Measurements from ENCODE around the gene LTF.
A peak's percentile ranks its signal among the peaks of the same experiment; 100 is the strongest.

Gene LTF

DNA sequence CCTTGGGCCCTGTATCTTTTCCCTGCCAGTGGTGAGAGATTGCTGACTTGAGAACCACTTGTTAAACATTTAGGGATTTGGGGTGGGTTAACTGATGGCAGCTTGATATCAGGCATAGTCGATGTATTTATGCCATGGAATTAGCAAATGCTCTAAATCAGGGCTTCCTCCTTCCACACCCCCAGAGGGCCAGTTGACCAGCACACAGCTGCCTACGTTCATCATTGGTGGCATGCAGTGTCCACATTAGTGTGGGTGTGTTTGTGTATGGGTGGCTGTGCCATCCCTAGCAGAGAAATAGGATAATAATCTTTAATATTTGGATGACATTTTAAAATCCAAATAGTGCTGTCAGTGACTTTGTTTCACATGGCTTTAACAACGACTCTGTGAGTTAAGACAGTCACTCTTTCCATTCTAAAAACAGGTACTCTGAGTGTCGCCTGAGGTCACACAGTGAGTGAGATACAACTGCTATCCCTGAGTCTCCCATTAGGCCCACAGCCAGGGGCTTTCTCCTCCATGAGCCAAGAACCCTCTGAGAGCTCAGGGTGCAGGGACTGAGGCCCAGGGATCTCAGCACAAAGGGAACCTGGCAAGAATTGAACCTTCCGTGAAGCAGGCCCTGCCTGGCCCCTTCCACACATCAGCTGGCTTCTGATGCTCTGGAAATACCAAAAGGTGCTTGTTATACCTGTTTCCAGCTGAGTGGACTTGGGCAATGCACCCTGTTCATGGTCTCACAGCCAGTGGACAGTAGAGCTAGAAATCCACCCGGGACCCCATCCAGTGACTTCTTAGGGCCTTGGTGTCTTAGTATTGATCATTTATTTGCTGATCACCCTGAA, 4.3 kb upstream of the LTF start:
- DNase-seq (ENCODE audit: low spot score), result no peak

DNA sequence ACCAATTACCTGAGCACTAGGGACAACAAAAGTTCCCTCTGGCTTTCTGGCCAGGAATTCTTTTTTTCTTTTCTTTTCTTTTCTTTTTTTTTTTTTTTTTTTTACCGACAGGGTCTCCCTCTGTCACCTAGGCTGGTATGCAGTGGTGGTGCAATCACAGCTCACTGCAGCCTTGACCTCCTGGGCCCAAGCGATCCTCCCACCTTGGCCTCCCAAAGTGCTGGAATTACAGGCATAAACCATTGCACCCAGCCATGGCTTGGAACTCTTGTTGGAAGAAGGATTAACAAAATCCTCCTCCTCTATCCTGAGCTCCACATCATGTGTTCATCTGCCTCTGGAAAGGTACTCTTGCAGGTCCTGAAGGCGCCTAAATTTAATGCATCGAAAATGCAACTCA, 2.9 kb upstream of the LTF start:
- DNase-seq (ENCODE audit: low spot score), result no peak

DNA sequence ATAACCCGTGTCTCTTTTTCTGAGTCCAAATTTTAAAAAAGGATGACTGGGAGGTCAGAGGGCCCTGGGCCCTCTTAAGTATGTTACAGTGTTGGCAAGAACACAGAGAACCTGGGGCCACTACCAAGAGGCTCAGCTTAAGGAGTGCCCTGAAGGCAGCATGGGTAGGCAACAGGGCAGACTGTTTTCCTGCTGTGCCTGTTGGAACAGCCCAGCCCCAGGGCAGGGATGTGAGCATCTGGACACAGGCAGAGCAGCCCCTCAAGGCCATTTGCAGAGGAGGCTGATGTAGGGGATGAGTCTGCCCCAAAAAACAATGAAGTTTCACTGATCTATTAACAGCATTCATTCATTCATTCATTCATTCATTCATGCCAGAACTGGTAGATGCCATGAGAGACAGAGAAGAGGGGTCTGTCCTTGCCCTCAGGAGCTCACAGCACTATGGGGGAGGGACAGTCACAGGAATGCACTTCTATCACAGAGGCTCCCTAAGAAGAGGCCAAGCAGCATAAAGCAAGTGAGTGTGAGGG, 2.2 kb upstream of the LTF start:
- DNase-seq (ENCODE audit: low spot score), result no peak

DNA sequence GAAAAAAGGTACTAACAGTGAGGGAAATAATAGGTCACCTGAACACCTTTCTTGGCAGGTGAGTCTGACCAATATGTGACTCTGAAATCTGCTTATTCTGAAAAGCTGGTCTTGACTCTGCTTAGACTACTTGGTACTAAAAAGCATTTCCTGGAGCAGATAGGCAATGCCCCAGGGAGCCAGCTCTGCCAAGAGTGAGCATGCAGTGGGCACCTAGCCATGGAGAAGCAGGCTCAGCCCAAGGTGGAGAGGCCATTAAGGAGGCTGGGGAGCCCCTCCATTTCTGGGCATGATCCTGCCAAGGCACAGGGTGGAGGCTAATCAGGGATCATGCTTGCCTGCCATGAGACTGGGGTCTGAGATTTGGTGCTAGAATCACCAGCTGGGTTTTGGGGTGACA, 1.6 kb upstream of the LTF start:
- no peak for DNase-seq (ENCODE audit: low spot score)

DNA sequence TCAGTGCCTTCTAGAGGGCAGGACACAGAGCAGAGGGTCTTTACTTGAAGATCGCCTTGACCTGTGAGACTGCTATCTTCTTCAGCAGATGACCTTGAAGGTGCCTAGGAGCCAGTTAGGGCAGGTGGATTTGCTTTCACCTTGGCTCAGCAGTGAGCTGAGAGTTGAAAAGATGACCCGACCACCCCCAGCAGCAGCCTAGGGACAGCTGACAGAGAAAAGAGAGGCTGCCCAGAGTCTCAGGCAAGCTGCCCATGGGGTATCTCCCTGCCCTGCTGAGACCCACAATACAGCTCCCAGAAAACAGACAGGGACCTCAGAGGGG, 453 bp upstream of the LTF start:
- no peak for DNase-seq (ENCODE audit: low spot score)

DNA sequence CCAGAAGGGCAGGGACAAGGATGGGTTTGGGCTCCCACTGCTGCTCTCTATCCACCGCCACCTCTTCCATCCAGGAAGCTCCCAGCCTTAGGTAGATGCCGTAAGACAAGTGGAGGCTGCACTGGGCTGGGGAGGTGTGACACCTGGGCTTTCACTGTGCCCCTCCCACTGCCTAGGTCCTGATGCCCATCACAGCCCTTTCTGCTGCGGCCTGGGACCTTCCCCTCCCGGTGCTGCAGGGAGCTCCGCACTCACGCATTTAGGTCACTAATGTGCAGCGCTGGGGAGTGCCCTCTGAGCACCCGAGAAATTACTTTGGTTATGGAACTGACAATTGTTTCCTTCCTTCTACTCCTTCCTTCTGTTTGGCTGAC, 850 bp downstream of the LTF start:
- no peak for DNase-seq (ENCODE audit: low spot score)

DNA sequence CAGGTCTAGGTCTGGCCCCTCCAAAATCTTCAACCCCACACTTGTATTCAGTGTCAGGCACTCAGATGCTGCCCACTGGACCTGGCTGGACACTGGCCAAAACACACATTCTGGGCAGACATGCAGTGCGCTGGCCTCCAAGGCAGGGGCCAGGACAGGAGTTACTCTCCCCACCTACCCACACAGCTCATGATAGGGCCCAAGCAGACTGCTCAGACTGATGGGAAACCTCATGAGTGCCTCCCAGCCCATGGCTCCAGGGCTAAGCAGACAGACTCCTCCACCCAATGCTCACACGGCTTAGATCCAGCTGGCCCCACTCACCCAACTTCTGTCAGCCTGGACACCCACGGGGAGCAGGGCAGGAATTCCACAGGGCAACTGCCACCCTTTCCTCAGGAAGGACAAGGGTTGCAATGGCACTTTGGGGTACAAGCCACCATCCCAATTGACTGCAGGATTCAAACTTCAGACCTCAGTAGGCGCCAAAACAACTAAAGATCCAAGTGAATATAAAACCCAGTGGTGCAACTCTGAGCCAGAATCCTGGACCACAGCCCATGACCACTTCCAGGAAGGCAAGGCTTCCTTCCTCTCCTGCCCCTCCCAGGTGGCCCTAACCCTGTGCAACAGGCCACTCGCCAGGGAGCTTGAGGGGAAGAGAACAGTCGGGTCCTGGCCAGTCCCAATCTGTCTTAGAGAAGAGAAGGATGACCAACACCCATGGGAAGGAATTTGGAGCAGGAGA, 1.4 kb downstream of the LTF start:
- DNase-seq (ENCODE audit: low spot score), result no peak

DNA sequence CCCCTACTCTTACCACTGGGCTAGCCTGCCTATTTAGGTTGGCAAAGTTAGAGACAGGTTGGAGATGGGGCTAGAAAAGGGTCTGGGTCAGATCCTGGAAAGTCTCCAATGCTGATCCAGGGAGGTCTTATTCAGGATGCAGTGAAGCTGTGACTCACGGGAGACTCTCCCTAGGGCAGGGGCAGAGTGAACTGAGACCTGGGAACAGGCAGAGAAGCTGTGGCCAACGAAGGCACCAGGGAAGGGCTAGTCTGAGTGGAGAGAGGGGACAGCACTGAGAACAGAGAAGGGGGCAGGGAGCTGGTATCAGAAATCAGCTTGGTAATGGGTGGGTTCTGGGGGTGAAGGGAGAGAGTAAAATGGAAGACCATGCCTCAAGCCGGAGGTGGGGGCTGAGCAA, 2.2 kb downstream of the LTF start:
- DNase-seq (ENCODE audit: low spot score), result no peak

DNA sequence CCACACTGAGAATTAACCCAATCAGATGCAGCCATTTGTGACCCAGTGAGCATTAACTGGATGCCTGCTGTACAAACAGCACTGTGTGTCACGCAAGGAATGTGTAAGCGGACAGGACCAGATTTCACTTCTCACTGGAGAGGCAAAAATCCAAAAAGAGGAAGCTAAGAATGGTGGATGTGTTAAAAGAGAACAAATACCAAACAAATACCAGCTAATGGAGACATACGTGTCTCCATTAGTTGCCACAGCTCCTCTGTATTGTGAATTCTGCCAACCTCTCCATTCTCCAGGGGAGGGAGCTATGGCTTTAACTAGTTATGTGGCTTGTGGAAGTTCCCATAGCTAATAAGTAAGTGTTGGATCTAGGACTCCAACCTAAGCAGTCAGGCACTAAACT, 2.6 kb downstream of the LTF start:
- DNase-seq (ENCODE audit: low spot score), result peak; percentile 60

DNA sequence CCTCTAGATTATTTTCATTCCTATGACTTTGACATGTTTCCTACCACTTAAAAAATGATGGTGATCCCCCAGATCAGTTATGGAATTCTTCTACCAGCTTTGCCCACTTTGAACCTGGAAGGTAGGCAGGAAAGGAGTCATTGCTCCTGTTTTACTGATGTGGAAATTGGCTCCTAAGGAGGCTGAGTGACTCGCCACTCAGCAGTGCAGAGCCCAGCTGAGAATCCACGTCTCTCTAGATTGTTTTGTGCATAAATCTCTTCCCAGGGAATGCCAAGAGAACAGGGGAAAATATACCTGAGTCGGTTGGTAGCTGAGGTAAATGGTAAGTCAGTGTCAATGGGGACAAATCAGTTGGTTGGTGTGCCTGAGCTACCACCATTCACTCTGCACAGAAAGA, 4.7 kb downstream of the LTF start:
- no peak for DNase-seq (ENCODE audit: low spot score)

DNA sequence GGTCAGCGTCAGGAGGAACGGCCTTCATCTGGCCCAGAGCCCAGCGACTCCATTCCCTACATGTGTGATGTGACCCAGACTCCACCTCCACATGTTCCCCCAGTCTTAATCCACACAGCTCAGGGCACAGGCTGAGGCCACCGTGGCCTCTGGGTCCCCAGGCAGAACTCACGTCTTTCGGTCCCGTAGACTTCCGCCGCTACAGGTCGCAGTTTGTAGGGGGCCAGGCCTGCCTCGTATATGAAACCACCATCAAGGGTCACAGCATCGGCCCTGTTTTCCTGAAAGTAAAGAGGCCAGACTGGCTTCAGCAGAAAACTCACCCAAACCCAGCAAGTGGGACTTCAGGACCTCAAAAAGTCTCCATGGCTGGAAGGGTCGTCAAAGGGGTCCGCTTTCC, 8.6 kb downstream of the LTF start:
- DNase-seq (ENCODE audit: low spot score), result no peak

DNA sequence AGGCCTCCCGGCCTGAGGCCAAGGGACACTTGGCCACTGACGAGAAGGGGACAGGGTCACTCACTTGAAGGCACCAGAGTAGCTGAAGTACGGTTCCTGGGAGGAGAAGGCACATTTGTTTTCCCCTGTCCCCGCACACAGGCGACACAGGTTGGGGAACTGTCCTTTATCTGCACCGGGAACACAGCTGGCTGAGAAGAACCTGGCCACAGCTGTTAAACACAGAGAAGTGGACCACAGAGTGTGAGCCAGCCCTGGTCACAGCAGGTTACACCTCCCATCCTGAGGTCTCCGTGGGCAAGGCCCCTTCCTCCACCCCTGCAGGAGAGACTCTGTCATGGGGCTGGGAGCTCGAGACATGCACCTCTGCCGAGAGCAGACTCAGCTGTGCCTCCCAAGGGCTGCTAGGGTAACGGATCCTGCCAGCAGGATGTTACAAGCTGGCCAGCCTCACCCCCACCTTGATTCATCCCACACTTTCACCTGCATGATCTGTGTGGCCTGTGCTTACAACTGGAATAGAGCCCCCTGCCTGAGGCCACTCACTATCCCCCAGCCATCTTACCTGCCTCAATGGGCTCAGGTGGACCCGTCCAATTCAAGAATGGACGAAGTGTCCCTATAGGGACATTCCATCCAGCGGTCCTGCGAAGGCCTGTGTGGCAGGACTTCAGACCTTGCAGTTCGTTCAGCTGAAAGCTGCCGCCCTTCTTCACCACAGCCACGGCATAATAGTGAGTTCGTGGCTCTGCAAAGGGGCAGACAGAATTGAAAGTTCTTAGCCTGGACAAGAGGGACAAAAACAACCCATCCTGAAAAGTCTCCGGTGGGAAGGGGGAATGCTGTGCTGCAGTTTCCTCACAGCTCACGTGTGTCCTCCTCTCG, 9.2 kb downstream of the LTF start:
- DNase-seq (ENCODE audit: low spot score), result no peak

DNA sequence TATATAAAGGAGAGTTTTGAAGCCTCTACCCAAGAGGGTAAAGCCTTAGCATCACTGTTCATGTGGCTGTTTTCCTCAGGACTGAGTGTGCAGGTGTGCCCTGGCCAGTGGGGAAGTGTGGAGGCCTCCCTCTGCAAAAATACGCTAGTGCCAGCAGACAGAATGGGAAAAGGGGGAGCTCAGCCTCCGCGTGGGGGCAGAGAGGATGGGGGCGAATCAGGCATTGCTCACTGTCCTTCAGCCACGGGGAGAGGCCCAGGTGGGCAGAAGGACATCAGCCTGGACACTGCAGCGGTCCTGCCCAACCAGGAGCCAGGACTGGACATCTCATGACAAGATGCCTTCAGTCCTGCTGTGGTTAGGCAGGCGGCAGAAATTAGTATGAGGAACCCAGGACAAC, 10.1 kb downstream of the LTF start:
- no peak for DNase-seq (ENCODE audit: low spot score)

DNA sequence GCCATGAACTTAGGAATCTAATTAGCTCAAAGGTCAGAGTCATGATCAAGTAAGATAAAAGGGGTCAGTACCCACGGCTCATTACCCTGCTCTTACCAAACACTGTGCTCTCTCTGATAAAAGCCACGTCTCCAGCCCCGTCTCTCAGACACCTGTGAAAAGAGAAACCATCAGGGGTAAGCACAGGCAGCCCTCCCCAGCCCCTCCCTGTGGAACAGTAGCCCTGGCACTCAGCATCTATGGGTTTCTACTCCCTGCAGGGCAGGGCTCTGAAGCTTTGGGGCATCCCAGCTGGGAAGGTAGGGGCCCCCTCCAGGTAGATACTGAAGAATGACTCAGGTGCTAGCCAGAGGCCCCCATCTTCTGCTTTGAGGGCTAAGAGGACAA, 10.5 kb downstream of the LTF start:
- no peak for DNase-seq (ENCODE audit: low spot score)

DNA sequence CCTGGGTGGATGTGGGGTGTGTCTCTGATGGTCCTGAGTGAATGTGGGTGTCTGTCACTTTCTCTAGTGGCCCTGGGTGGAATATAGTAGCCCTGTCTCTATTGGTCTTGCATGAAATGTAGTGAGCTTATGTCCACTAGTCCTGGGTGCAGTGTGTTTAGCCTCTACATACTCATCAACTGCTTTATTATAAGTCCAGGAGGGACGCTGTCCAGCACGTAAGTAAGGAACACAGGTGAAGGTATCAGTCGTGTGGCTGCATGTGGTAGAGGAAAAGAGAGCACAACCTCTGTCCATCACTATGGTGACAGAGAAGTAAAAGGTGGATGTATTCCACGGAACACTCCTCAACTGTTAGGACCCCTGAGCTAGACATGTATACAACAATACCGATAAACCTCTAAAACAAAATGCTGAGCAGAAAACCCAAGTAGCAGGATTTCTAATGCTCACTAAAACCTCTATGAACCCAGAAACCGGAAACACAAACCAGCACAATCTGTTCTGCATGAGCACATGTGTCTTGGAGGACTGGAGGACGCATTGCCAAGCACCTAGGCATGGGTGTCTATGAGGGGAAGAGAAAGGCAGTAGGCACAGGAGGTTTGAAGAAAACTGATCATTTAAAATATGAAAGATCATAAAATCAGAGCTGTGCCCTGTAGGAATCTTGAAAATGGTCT, 11.0 kb downstream of the LTF start:
- no peak for DNase-seq (ENCODE audit: low spot score)

DNA sequence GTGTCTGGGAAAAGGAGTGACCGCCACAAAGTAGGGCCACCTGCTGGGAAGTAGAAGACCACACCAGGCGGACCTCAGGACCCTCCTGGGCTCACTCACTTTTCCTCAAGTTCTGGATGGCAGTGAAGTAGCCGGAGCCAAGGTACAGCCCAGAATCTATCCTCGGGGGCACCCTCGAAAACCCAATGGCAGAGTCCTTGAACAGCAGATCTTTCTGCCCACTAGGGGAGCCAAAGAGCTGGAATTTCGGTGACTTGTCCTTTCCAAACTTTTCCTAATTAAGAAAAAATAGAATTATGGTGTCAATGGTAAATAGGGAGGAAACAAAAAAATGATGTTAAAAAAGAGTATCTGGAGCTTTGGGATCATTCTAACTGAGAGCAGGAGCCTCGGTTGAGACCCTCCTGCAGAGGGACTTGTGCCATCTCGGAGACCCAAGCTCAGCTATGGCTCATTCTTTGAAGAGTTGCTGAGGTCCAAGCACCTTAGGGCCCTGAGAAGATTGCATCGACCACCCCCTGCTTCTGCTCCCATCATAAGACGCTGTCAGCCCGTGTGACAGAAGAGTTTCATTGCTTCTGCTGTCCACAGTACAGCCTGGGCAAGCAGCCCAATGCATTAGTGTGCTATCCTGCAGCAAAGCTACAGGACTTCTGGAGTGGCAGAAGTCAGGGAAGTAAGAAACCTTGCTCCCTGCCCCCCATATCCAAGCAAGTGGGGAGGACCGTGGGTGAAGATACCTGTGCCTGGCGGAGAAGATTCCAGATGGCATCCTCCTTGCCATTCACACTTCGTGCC, 14.8 kb downstream of the LTF start:
- DNase-seq (ENCODE audit: low spot score), result peak; percentile 62

DNA sequence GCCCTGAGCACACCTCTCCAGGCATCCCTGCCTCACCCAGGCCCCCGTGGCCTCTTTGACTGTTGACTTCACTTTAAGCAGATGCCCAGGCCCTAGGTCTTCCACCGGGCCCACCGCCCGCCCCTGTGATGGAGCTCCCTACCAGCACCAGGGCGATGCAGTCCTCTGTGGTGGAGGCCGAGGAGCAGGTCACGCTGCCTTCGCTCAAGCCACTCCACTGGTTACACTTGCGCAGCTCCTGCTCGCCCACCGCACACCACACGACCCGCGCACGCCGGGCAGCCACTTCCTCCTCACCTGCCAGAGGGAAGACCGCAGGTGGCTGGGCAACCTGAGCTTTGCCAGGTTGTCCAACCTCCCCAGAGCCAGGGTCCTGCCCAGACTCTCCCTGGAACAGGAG, 16.0 kb downstream of the LTF start:
- no peak for DNase-seq (ENCODE audit: low spot score)

DNA sequence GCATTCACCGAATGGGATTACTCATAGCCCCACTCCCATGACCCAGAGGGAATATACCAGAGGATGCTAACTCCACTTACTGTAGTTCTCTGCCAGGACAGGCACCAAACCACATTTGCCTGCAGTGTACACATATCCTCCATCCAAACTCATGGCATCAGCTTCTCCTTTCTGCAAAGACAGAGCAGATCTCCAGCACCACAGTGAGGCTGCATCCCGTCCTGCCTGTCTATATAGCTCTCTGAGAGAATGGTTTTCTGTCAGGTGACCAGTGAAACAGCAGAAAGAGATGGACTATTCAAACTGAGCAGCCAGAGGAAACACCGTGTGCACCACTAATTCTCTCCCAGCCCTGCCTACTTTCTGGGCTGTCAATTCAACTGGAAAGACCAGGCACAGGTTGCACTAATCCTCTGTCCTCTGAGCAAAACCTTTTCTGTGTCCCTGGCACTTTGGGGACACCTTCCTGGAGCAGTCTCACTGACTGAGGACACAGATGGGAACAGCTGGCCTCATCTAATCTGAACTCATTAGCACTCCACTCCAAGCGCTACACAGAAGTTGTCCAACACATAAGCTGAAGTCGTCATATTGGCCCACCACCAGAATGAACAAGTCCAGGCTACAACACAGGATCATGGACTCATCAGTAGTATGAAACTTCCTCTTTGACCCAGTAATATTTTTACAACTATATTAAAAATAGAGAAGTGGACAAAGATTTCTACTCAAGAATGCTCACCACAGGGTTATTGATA, 17.3 kb downstream of the LTF start:
- no peak for DNase-seq (ENCODE audit: low spot score)

DNA sequence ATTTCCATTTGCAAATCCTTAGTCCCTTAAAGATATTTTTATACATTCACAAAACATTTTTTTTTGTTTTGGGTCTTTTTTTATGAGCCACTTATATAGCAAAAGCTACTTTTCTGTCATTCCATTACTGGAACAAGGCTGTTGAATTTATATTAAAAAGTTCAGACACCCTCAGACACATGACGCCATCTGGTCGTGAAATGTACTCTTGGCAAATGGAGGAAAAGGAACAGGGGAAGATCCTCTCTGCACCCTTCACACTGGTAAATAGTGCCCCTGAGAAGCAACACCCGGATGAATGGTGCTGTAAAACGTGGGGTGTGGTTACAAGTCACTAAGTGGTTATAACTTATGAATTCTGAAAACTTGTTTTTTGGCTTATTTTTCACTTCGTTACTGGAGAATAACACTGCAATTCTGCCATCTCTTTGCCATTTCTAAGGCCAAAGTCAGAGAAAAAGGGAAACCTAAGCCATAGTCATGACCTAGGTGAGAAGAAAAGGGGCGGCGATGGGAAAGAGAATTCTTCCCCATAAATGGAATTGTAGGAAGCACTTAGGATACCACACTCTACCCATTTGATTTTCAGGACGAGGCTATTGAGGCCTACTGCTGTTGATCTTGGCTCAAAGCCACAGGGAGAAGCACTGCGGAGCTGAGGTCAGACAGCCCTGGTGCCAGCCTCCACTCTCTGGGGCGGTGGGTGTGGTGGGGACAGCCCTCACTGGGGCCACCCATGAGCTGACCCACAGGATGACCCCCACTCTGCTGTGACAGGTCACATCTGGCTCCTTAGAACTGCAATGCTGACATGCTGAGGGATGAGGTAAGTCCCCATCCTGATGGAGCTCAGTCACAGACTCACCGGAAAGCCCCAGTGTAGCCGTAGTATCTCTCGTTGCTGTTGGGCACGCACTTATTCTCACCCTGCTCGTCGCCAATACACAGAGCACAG, 21.9 kb downstream of the LTF start:
- DNase-seq (ENCODE audit: low spot score), result peak; percentile 59
